GM13977 (cell line): ENCODE results near the gene NEK10.

Experiments used
- DNase-seq: peaks from one replicate; pipeline ENCODE4 v3.0.0; 2012; ENCODE audit warnings: low spot score
- in situ Hi-C: fragments of 300-500 bp; cut with MboI; formaldehyde crosslinking; loops from one replicate; pipeline ENCODE4 v1.12.0; 2022; ENCODE audit warnings: low sequenced_read_pairs, low pct_unique_long_range_greater_than_20kb, mixed read lengths, inconsistent platforms; ENCODE audit not compliant: unreplicated experiment
- TF ChIP-seq, protein P1 (sequence below): IDR thresholded peaks from 2 replicates; pipeline ENCODE4 v1.5.1; 2012; ENCODE audit warnings: mild to moderate bottlenecking, control low read depth; ENCODE audit not compliant: insufficient read depth; ENCODE audit errors: extremely low read depth, missing control alignments

The NEK10 gene

DNA sequence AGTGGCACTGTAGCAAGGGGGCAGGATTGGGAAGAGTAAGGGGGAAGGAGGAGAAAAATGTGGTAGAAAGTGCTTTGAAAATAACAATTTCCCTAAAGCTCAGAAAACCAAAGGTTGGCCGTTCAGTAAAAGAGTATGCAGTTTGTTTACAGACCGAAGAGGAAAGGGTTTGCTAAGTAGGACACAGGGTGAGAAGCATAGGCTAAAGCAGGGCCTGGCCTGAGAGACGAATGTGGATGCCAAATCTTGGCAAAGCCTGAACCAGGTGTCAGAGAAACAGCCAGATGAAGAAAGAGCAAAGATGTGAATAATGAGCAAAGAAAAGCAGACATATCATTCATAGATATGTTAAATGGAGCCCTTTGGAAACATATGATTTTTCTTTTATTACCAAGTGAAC is 17.1 kb downstream of the NEK10 start:
- in situ Hi-C loops: loop anchor here (10.0 kb wide), 1 partner anchor 123 kb away; no protein-coding TSS in a partner anchor
- TF ChIP-seq, protein P1, sequence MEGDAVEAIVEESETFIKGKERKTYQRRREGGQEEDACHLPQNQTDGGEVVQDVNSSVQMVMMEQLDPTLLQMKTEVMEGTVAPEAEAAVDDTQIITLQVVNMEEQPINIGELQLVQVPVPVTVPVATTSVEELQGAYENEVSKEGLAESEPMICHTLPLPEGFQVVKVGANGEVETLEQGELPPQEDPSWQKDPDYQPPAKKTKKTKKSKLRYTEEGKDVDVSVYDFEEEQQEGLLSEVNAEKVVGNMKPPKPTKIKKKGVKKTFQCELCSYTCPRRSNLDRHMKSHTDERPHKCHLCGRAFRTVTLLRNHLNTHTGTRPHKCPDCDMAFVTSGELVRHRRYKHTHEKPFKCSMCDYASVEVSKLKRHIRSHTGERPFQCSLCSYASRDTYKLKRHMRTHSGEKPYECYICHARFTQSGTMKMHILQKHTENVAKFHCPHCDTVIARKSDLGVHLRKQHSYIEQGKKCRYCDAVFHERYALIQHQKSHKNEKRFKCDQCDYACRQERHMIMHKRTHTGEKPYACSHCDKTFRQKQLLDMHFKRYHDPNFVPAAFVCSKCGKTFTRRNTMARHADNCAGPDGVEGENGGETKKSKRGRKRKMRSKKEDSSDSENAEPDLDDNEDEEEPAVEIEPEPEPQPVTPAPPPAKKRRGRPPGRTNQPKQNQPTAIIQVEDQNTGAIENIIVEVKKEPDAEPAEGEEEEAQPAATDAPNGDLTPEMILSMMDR: no peak
- DNase-seq: no peak

DNA sequence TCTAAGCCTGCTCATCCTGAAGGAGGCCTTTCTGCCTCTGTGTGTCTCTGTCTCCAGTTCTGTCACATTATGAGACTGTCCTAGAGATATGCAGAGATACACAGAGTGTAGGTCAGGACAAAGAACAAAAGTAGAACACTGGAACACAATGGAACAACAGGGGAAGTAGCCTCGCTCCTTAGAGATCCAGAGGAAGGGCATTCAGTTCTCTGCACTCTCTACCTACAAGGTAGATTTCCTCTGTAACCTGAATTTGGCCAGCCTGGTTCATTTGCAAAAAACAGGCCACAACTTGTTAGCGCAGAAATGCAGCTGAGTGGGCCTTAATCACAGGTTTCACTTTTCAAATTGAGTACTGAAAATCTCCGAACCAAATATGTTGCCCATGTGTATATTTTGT is 19.4 kb downstream of the NEK10 start:
- TF ChIP-seq, protein P1: no peak
- no peak for DNase-seq
- in situ Hi-C loops: loop anchor here (10.0 kb wide), 1 partner anchor 125 kb away; no protein-coding TSS in a partner anchor

DNA sequence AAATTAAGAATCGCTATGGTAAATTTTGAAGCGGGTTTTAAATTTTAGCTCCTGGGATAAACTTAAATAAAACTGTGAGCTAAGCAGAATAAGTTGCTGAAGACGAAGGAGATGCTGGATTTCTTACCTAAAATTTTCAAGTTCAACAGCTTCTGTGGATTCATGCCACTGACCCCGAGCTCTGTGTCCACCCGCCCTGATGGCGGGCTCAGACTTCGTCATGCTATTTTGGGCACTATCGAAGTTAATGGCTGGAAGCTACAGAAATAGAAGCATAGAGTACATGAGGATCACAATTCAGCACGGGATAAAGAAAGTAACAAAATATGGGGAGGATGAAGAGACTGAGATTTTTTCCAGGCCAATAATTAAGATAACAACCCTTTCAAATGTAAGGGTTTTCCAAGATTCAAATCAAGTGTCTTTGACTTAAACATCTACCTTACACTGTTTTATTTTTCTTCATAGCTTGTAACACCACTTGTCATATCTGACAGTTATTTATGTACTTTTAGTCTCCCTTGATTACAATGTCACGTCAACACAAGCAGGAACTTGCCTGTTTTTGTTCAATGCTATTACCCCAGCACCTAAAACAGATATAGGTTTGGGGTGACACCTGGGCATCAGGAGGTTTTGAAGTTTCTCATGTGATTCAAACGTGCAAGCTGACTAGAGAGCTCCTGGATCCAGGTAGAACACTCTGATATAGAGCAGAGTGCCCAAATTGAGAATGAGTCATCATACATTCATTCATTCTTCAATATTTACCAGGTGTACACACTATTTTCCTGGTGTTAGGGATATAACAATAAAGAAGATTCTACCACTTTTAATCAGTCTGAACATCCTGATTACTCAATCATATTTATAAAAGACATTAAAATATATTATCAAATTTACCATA is 23.0 kb downstream of the NEK10 start:
- TF ChIP-seq, protein P1: no peak
- no peak for DNase-seq
- in situ Hi-C loops: no loop called here

DNA sequence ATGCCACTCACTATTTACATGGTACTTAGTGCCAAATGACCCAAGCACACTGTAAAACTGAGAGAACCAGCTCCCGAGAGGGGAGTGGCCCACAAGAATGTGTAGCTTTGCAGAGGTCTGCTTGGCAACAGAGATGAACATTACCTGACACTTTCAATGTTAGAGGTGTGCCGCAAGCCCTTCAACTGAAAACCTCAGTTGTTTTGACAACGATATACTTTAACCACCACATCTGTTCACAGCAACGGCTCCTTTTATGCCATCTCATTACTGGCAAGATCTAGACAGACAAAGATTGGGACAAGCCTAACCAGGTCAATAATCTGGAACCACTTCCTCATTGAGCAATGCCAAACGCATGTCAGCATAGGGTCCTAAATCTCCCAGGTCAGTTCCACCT is 23.7 kb downstream of the NEK10 start:
- in situ Hi-C loops: no loop called here
- no peak for DNase-seq
- TF ChIP-seq, protein P1: no peak

DNA sequence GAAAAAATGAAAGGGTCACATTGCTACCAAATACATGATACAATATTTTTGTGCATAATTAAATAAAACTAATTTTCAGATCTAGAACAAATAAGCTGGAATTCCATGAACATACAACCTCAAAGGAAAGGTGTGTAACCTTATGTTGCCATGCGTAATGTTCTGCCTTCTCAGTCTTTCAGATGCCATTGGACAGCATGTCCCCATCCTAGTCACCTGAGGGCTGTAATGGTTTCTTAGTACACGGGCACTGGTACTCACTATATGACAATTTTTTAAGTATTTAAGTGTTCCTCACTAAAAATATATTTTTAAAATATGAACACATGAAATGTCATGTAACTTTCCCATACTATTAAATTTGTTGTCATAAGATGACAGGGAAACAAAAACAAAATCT is 24.1 kb downstream of the NEK10 start:
- TF ChIP-seq, protein P1: no peak
- in situ Hi-C loops: no loop called here
- DNase-seq: no peak

DNA sequence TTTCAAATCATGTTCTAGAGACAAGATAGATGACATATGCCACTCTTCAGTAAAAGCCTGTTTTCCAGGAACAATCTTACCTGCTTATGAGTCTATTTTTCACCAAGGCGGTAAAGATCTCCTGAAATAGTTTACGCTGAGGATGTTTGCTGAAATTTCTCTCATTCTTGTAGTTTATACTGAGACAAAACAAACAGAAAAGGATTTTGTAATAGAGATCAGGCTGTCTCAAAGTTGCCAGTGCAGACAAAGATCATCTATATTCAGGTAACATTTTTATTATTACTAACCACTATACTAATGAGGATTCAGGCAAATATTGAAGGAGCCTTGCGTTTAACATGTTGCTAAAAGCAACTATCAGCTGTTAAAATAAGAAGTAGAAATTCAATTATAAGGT is 25.0 kb downstream of the NEK10 start:
- TF ChIP-seq, protein P1: no peak
- in situ Hi-C loops: no loop called here
- no peak for DNase-seq
